Glutamatergic neuron (in vitro differentiated cells): ENCODE results near the gene SLC9A8. TPM values are rescaled to one million over a fixed set of nuclear protein-coding genes. Genes with fewer than 3 reads are reported as not detected.

Source experiments
- DNase-seq: peaks from one replicate; pipeline ENCODE4 v3.0.0; 2022
- H3K27ac Mint-ChIP-seq: one replicate; pipeline ENCODE4 v1.8.0; 2020; ENCODE audit warnings: mild to moderate bottlenecking, mixed read lengths, inconsistent platforms; ENCODE audit not compliant: unreplicated experiment
- H3K27me3 Mint-ChIP-seq: one replicate; pipeline ENCODE4 v1.8.0; 2020; ENCODE audit warnings: mild to moderate bottlenecking, moderate library complexity, mixed read lengths, inconsistent platforms; ENCODE audit not compliant: unreplicated experiment
- H3K36me3 Mint-ChIP-seq: one replicate; pipeline ENCODE4 v1.8.0; 2020; ENCODE audit warnings: mild to moderate bottlenecking, mixed read lengths, inconsistent platforms; ENCODE audit not compliant: unreplicated experiment
- H3K4me1 Mint-ChIP-seq: one replicate; pipeline ENCODE4 v1.8.0; 2020; ENCODE audit warnings: mild to moderate bottlenecking, low read depth, mixed read lengths, inconsistent platforms; ENCODE audit not compliant: unreplicated experiment
- H3K4me3 Mint-ChIP-seq: one replicate; pipeline ENCODE4 v1.8.0; 2020; ENCODE audit warnings: mild to moderate bottlenecking, mixed read lengths, inconsistent platforms; ENCODE audit not compliant: unreplicated experiment
- H3K9me3 Mint-ChIP-seq: one replicate; pipeline ENCODE4 v1.8.0; 2020; ENCODE audit warnings: mild to moderate bottlenecking, moderate library complexity, mixed read lengths, inconsistent platforms; ENCODE audit not compliant: unreplicated experiment
- CTCF ChIP-seq: fragments of 200-600 bp; sonication (generic); IDR thresholded peaks from one replicate; pipeline ENCODE4 v1.5.0; 2021; ENCODE audit not compliant: partially characterized antibody, unreplicated experiment
- total RNA-seq: library from RNA; stranded (reverse); fragmentation: NEBNext Ultra II Directional; extraction: Animal tissue kit (Norgen Biotek cat#: 25700); gene quantifications from one replicate; pipeline ENCODE4 v1.2.1, GENCODE V29; 2021; ENCODE audit not compliant: unreplicated experiment

SLC9A8 gene
- total RNA-seq, 1 donor from 2014 or later, result 10.6 TPM

DNA sequence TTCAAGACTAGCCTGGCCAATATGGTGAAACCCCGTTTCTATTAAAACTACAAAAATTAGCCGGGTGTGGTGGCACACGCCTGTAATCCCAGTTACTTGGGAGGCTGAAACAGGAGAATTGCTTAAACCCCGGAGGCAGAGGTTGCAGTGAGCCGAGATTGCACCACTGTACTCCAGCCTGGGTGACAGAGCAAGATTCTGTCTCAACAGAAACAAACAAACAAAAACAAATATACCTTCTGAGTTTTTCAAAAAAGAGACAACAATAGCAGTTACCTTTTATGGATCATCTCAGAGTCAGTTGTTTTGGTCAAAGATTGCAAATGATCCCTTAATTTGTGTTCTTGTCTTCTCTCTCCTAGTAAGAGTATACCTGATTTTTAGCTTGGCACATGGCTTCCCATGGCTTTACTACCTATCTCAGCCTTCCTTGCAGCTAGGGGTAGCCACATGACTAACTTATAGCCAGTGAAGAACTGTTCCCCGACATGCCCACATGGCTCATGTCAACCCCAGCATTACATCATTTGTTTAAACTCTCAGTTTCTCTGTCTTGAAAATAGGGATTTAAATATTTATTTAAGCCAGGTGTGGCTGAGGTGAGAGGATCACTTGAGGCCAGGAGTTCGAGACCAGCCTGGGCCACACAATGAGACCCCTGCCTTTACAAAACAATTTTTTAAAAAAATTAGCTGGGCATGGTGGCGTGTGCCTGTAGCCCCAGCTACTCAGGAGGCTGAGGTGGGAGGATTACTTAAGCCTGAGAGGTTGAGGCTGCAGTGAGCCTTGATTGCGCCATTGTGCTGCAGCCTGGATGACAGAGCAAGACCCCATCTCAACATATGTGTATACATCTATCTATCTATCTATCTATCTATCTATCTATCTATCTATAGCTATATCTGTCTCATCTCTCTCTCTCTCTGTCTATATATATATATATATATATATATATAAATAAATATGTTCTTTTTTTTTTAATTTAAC lies 25.0 kb upstream of the SLC9A8 start:
- no peaks in the 10 kb centered on the region for H3K36me3 Mint-ChIP-seq
- peaks cover 3% of the 10 kb centered on the region for H3K27me3 Mint-ChIP-seq
- no peak overlapping the region for H3K4me3 Mint-ChIP-seq
- DNase-seq, result no peak
- no peak overlapping the region for H3K27ac Mint-ChIP-seq
- no peak for TF ChIP-seq CTCF
- H3K4me1 Mint-ChIP-seq, result no peaks in the 10 kb centered on the region
- H3K9me3 Mint-ChIP-seq, result no peaks in the 10 kb centered on the region

- no peak for DNase-seq
- no peak for TF ChIP-seq CTCF
- no peaks in the 10 kb centered on the region for H3K9me3 Mint-ChIP-seq
- no peaks in the 10 kb centered on the region for H3K36me3 Mint-ChIP-seq
- peaks cover 3% of the 10 kb centered on the region for H3K27me3 Mint-ChIP-seq
- no peak overlapping the region for H3K27ac Mint-ChIP-seq
- H3K4me3 Mint-ChIP-seq, result no peak overlapping the region
- H3K4me1 Mint-ChIP-seq, result no peaks in the 10 kb centered on the region
Measured at GRCh38 chr20:49790077-49790798, 22.4 kb upstream of the SLC9A8 start.

- Mint-ChIP-seq H3K4me3 (no peak overlapping the region), H3K27me3 (peaks cover 3% of the 10 kb centered on the region), H3K9me3 (no peaks in the 10 kb centered on the region), H3K36me3 (no peaks in the 10 kb centered on the region), H3K4me1 (no peaks in the 10 kb centered on the region), H3K27ac (no peak overlapping the region)
- no peak for DNase-seq
- no peak for TF ChIP-seq CTCF
Measured at GRCh38 chr20:49791165-49791564, 21.5 kb upstream of the SLC9A8 start.

DNA sequence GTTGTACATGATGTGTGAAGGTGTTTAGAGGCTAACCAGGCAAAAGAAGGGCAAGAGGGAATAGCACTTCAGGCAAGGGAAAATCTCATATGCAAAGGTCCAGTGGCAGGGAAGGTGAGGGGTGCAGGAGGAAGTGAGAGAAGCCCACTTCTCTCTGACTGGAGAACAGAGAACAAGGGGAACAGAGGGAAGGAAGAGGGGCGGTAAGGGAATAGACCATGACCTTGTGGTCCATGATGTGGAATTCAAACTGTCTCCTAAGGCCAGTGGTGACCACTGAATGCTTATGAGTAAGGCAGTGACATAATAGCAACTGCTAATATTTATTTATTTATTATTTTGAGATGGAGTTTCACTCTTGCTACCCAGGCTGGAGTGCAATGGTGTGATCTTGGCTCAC lies 20.6 kb upstream of the SLC9A8 start:
- no peak overlapping the region for H3K27ac Mint-ChIP-seq
- H3K4me3 Mint-ChIP-seq, result no peak overlapping the region
- H3K9me3 Mint-ChIP-seq, result no peaks in the 10 kb centered on the region

More for the DNA sequence above, 20.6 kb upstream of the SLC9A8 start:
- Mint-ChIP-seq H3K36me3 (no peaks in the 10 kb centered on the region), H3K4me1 (no peaks in the 10 kb centered on the region), H3K27me3 (peaks cover 3% of the 10 kb centered on the region)
- no peak for DNase-seq
- no peak for TF ChIP-seq CTCF
